M059J (cell line): ENCODE data around the gene HSPG2. TPM values are rescaled to one million over a fixed set of nuclear protein-coding genes. Genes with fewer than 3 reads are reported as not detected.

Experiments
- DNase-seq: peaks from one replicate; pipeline ENCODE4 v3.0.0-alpha.2; 2012; ENCODE audit warnings: low read depth
- total RNA-seq: library from RNA; depleted of rRNA; stranded (reverse); fragments of >200 nt; shearing (Covaris generic); gene quantifications from 2 replicates; pipeline ENCODE4 v1.2.3, GENCODE V29; 2014

HSPG2 gene
- total RNA-seq, 1 experiment from 2014 or later: 60.5 TPM

DNA sequence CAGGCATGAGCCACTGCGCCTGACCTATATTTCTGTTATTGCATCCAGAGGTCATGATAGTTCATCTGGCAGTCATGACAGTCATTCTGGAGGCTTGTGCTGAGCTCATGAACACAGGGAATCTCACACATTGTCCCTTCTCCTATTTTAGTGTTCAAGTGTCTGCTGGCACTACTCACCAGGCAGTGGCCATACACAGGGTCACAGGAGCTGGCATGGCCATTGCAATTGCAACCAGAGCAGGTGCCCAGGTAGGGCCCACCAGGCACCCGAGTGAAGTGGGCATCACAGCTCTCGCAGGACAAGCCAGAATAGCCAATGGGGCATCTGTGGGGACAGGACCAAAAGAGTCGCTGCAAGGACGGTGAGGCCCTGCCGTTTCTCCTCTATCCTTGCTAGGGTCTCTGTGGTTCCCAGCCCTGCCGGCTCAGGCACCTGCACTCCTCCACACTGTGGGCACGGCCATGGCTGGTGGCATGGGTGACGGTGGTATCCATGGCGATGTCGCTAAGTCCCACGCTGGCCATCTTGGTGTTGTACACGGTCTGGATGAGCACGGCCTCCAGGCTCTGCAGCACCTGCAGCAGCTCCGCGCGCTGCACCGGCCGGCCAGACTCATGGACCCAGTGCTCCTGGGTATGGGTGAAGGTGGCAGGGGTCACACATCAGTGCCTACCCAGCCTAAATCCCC lies 57.0 kb downstream of the HSPG2 start:
- DNase-seq: no peak

GRCh38 chr1:21878840-21879478 lies 58.2 kb downstream of the HSPG2 start:
- DNase-seq: no peak

DNA sequence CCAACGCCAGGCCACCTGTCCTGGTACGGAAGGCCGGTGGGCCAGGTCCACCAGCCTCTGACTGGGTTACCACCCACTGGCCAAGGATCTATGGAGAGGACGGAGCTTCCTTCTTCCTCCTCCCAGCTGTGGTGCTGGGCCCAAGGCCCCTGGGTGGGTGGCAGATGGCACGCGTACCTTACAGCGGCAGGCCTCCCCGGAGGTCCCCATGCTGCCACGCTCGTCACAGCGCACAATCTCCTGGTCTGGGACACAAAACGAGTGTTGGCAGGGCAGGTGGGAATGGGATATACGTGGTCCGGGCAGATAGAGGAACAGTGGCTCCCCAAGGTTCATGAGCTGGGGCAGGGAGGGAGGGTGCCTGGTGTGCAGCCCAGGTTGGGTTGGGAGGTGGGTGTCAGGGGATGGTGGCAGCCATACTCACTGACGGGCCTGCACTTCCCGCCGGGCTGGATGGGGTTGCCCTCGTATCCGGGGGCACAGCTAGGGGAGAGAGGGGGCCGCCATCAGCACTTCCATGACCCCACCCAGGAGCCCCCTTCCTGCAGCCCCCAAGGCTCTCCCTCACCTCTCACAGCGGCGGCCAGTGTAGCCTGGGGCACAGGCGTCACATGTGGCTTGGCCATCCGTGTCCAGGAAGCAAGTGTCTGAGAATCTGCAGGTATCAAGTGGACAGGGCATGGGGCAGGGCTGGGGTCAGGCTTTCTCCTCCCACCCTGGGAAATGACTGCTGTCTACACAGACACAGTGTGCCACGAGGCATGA lies 58.9 kb downstream of the HSPG2 start:
- DNase-seq: no peak

DNA sequence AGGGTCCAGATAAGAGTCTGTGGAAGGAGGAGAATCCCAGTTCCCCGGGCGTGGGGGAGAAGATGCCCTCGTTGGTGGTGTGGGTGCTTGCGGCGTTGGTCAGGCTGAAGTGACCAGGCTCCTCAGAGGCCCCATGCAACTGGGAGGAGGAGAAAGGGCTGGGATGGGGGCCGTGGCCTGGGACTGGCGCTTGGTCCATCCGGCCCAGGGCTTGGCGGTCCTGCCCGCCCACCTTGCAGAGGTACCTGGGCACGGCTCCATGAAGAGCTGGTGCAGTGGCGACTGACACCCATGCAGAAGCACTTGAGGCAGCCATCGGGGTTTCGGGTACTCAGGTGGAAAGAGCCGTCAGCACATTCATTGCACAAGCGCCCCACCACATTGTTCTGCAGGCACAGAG lies 60.8 kb downstream of the HSPG2 start:
- no peak for DNase-seq

GRCh38 chr1:21875621-21876063 lies 61.5 kb downstream of the HSPG2 start:
- DNase-seq: no peak

DNA sequence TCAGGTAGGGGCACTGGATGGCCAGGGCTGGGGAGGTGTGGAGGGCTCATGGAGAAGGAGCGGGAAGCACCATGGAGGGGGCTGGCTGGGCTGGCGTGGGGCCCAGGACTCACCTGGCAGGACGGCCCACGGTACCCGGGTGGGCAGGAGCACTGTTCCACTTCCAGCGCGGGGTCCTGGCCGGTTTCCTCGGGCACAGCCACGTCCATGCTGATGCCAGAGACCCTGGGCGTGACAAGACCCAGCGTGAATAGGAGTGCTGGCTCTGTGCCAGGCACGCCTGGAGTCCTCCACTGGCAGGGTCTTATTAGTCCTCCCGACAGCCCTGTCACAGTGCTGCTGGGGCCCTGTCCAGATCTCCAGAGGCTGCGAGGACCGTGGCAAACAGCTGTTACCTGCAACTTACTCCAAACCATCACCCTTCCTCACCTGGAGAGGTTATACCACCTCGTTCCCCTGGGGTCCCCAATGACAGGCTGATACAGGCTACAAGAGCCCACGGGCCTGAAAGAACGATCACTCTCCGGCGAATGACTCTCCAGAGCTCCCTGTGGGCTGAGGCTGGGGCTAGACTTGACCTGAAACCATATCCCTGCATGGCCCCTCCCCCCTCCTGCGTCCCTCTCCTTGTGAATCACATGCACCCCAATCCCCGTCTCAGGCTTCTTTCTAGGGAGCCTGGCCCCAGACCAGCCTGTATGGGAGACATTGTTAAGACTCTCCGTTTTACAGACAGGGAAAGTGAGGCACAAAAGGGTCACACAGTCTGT lies 62.1 kb downstream of the HSPG2 start:
- DNase-seq: no peak

DNA sequence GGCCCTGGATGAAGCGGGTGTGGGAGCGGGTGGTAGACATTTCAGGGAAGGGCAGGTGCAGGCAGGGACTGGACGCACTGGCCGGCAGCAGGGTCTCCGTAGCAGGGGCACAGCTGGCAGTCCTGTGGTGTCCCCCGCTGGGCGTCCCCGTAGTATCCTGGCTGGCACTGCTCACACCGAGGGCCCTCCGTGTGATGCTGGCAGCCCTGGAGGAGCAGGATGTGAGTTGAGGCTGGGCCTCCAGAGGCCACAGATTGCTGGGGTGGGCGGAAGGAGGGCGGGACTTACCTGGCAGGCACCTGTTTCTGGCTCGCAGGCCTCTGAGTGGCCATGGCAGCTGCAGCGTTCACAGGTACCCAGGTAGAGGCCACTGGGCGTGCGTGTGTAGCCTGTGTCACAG lies 62.8 kb downstream of the HSPG2 start:
- DNase-seq: no peak

- no peak for DNase-seq
Observed at GRCh38 chr1:21873761-21874160, 63.3 kb downstream of the HSPG2 start.

DNA sequence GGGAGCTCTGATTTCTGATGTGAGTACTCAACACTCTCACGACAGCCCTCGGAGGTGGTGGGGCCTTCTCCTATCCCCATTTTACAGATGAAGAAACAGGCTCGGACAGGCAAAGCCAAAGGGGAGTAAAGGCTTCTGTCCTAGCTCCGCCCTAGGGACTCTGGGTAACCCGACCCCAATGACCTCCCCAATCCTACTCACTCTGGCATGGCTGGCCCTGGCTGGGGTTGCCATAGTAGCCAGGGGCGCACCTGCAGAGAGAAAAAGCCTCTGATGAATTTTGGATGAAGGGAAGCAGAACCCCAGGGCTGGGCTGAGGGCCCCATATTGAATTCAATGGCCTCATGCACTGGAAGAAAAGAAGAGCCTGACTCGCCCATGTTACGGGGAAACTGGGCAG lies 63.9 kb downstream of the HSPG2 start:
- DNase-seq: no peak

DNA sequence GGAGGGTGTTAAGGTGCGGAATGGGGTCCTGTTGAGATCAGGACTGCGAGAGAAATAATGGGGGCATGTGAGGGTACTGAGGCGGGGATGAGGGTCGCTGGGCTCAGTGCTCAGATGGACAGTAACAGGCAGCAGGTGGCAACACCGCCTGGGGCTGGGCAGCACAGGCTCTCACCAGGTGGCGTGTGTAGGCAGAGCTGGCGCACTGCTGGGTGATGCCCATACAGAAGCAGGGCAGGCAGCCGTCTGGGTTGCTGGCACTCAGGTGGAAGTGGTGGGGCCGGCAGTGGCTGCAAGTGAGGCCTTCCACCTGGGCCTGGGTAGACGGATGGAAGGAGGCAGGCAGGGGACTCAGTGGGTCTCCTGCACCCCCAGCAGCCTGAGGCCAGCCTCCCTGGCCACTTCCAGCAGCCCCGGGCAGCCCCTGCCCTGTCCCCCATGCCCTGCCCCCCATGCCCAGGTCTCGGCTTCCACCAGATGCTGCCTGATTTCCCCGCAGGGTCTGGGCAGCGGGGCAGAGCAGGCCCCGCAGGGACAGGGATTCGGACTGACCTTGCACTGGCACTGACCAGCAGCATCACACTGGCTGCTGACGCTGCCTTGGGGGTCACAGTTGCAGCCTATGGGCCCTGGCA lies 64.5 kb downstream of the HSPG2 start:
- DNase-seq: no peak

GRCh38 chr1:21871943-21872342 lies 65.2 kb downstream of the HSPG2 start:
- peak; percentile 34 for DNase-seq

GRCh38 chr1:21870611-21871010 lies 66.5 kb downstream of the HSPG2 start:
- DNase-seq: no peak

- DNase-seq: peak; percentile 96
Observed at GRCh38 chr1:21869620-21870121, 67.4 kb downstream of the HSPG2 start.

DNA sequence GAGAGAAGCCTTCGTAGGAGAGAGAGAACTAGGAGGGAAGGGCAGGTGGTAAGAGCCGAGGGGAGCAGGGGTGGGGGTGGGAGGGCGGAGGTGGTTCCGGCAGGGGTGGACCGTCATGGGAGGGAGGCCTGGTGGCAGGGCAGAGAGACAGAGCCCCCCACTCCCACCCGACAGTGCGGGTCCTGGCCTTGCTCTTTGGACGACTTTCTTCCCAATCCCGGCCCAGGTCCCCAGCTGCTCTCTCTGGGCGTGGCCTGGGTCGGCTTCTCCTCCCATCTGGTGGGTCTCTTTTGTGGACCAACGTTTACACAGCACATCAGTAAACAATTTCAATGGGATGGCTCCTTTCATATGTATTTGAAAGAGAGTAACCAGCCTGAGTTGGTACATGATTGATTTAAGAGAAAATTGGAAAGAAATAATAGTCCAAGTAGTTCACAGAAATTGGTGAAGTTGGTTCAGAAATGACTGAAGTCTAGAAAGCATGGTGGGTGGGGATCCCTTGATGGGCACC lies 68.1 kb downstream of the HSPG2 start:
- DNase-seq: no peak

GRCh38 chr1:21868482-21868881 lies 68.6 kb downstream of the HSPG2 start:
- no peak for DNase-seq

DNA sequence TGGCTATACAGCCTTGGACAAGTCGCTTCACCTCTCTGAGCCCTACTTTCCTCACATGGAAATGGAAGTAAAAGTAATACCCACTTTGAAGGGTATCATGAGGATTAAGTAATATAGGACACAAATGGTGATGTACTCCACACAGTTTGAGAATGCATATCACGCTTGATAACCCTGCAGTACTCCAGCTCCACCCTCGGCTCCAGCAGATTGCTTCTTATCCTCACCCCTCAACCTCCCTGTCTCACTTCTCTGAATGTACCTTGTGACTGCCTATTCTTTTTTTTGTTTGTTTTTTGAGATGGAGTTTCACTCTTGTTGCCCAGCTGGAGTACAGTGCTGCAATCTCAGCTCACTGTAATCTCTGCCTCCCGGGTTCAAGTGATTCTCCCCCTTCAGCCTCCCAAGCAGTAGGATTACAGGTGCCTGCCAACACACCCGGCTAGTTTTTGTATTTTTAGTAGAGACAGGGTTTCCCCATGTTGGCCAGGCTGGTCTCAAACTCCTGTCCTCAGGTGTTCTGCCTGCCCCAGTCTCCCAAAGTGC lies 69.6 kb downstream of the HSPG2 start:
- DNase-seq: no peak

GRCh38 chr1:21866707-21867043 lies 70.4 kb downstream of the HSPG2 start:
- DNase-seq: peak; percentile 58

DNA sequence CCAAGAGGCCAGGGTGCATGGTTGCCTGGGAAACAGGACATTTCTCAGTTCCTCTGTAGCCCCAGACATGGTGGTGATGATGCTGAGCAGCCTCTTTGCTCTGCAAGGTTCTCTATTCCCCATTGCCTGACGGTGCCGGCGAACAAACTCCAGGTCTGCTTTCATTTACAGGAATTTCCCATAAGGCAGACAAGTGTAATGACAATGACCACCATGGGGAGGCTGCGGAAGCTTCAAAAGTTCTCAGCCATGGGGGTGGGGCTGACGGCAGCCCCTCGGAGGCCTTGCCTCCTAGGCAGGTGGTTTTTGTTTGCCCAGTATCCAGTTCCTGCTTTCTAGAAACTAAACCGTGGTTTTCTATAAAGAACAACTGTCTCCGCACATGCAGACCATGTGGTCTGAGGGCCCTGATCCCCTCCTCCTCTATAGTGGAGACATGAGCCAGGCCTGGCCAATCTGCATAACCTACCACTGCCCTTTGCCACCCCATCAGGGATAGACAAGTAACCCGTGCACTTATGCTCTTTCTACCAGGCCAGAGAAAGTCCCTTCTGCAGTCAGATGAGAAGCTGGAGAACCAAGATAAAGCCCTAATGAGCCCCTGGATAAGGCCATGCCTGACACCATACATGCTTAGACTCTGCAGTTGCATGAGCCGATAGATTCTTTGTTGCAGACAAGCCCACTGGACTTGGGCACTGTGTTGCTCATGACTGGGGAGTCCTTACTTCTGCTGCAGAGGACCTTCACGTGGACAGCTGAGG lies 71.0 kb downstream of the HSPG2 start:
- no peak for DNase-seq

DNA sequence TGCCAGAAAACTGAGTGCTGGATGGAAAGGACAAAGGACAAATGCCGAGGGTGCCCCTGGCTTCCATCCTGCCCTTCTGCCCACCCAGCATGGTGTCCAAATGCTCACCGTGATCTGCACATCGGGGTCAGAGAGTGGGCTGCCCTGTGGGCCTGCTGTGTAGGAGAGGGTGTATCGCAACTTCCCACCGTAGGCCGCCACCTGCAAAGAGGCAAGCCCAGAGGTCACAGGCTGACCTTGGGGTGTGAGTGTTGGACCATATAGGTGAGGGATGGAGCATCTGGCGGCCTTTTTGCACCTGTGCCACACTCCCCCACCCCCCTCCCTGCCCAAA lies 71.5 kb downstream of the HSPG2 start:
- no peak for DNase-seq

DNA sequence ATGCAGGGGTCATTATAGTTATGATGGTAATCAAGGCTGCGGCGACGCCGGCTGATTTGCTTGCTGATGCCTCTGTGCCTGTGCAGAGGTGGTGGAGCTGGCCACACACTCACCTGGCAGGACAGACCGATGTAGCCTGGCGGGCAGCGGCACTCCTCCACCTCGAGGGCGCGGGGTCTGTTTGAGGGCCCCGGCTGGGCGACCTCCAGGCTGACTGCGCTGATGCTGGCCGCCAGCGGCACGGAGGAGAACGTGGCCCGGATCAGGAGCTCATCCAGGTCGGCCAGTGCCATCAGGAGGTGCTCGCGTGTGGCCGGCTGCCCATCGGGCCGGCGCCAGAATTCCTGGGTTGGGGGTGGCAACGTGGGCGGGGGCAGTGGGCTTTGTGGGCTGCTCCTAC lies 72.4 kb downstream of the HSPG2 start:
- no peak for DNase-seq
